Measurements from ENCODE around the gene ZCCHC13.

- TF ChIP-seq, protein P1, sequence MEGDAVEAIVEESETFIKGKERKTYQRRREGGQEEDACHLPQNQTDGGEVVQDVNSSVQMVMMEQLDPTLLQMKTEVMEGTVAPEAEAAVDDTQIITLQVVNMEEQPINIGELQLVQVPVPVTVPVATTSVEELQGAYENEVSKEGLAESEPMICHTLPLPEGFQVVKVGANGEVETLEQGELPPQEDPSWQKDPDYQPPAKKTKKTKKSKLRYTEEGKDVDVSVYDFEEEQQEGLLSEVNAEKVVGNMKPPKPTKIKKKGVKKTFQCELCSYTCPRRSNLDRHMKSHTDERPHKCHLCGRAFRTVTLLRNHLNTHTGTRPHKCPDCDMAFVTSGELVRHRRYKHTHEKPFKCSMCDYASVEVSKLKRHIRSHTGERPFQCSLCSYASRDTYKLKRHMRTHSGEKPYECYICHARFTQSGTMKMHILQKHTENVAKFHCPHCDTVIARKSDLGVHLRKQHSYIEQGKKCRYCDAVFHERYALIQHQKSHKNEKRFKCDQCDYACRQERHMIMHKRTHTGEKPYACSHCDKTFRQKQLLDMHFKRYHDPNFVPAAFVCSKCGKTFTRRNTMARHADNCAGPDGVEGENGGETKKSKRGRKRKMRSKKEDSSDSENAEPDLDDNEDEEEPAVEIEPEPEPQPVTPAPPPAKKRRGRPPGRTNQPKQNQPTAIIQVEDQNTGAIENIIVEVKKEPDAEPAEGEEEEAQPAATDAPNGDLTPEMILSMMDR (IDR thresholded peaks at IDR 0.05): no peak
- TF ChIP-seq POLR2AphosphoS5 (IDR thresholded peaks at IDR 0.05) (no peak), EP300 (IDR thresholded peaks at IDR 0.05) (no peak)
These were observed 44.0 kb upstream of the ZCCHC13 start for GRCh38 chrX:74259885-74260491.
